GM19463 (cell line): Measurements from ENCODE around the gene TRIM59.

Experiments
- ATAC-seq: cut with Tn5 transposase; IDR thresholded peaks from one replicate; pipeline ENCODE4 v1.9.1; 2021; ENCODE audit warnings: mild to moderate bottlenecking, moderate library complexity; ENCODE audit not compliant: unreplicated experiment

The TRIM59 gene

GRCh38 chr3:160403796-160404470 lies 45.7 kb downstream of the TRIM59 start:
- no peak for ATAC-seq

- no peak for ATAC-seq
Measured at GRCh38 chr3:160403028-160403545, 46.5 kb downstream of the TRIM59 start.

- no peak for ATAC-seq
Measured at GRCh38 chr3:160402221-160403027, 47.2 kb downstream of the TRIM59 start.

- no peak for ATAC-seq
Measured at GRCh38 chr3:160401291-160402095, 48.1 kb downstream of the TRIM59 start.

GRCh38 chr3:160400702-160401150 lies 48.9 kb downstream of the TRIM59 start:
- ATAC-seq, result no peak

GRCh38 chr3:160400030-160400701 lies 49.4 kb downstream of the TRIM59 start:
- ATAC-seq, result peak; percentile 1

GRCh38 chr3:160399125-160400029 lies 50.2 kb downstream of the TRIM59 start, which contains the start of the genes IFT80 and SMC4:
TSS of gene IFT80 (minus strand) at chr3:160399225. CDS start at chr3:160384600, 14,625 bp downstream.
TSS of gene SMC4 (plus strand) at chr3:160399650. CDS start at chr3:160400827, 1,177 bp downstream.
- peak; percentile 94 for ATAC-seq

GRCh38 chr3:160398820-160399124 lies 50.8 kb downstream of the TRIM59 start:
- ATAC-seq, result peak; percentile 6

GRCh38 chr3:160395297-160395696 lies 54.3 kb downstream of the TRIM59 start:
- ATAC-seq, result no peak

- no peak for ATAC-seq
Measured at GRCh38 chr3:160394009-160394392, 55.6 kb downstream of the TRIM59 start.

- no peak for ATAC-seq
Measured at GRCh38 chr3:160393346-160394008, 56.1 kb downstream of the TRIM59 start.

- no peak for ATAC-seq
Measured at GRCh38 chr3:160392798-160393197, 56.8 kb downstream of the TRIM59 start.

- no peak for ATAC-seq
Measured at GRCh38 chr3:160390565-160391138, 58.9 kb downstream of the TRIM59 start.
